ENCODE data around the gene EXOSC10.

GRCh38 chr1:11098931-11099309 lies 749 bp downstream of the EXOSC10 start:
- TF ChIP-seq EZH2 (IDR thresholded peaks at IDR 0.05; ENCODE audit: low read length) = no peak
- no peak for TF ChIP-seq CTCF (optimal IDR thresholded peaks at IDR 0.05 in 1 of 3, IDR thresholded peaks at IDR 0.05 in 1 of 3, conservative IDR thresholded peaks at IDR 0.05 in 1 of 3; ENCODE audit: extremely low read depth in 1 of 3, insufficient read depth in 2 of 3, low read length in 3 of 3)

All from keratinocyte (primary cell).